Fibroblast of mammary gland (primary cell): ENCODE data around the gene TOX2.

Experiments
- DNase-seq: peaks from one replicate; pipeline ENCODE4 v3.0.0-alpha.2; 2010; ENCODE audit warnings: low read depth
- H3K4me3 ChIP-seq: 2 replicates; pipeline ENCODE4 v1.5.1; 2011; ENCODE audit warnings: low read depth, mild to moderate bottlenecking, low read length, moderate library complexity; ENCODE audit not compliant: control insufficient read depth
- CTCF ChIP-seq: conservative IDR thresholded peaks from 2 replicates; pipeline ENCODE4 v1.5.1; 2011; ENCODE audit warnings: low read depth, low read length, inconsistent platforms; ENCODE audit not compliant: control insufficient read depth, insufficient read depth

The TOX2 gene

DNA sequence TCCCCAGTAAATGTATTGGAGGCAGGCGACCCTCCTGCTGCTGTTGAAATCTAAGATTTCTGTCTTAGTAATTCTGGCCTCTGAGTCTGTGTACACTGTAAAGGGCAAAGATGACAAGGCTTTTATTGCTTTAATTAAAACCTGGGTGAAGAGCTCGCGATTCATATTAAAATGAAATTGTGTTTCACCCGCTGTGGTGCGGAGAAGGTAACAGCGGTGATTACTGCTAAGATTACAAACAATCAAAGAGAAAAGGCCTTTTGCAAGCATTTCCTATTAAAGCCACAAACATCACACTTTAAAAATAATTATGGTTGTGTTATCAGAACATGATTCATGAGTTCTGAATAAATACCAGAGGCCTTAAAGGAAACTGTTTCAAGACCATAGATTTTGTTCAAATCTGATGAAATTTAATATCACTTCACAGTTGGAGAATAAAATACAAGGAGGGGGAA lies 69.3 kb downstream of the TOX2 start:
- no peak for TF ChIP-seq CTCF
- DNase-seq = no peak

GRCh38 chr20:43984587-43984986 lies 69.9 kb downstream of the TOX2 start:
- no peak for DNase-seq
- no peak overlapping the region for H3K4me3 ChIP-seq
- no peak for TF ChIP-seq CTCF

More for the DNA sequence above, 69.3 kb downstream of the TOX2 start:
- no peak overlapping the region for H3K4me3 ChIP-seq

DNA sequence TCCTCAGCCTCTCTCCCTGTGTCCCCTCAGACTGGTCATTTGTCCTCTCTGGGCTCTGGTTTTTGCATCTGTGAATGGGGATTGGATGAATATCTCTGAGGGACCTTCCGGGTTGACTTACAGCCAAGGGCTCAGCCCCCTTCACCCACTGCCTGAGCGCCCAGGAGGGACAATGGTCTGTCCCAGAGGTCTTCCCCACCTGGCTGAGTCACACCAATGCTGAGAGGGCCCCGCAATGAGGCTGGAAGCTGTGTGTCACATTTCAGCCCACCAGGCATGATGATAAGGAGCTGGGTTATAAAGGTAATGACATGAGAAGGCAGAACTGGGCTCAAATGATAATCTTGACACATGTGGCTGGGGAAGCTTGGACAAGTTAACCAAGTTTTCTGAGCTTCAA lies 70.5 kb downstream of the TOX2 start:
- H3K4me3 ChIP-seq = no peak overlapping the region
- no peak for TF ChIP-seq CTCF
- no peak for DNase-seq

DNA sequence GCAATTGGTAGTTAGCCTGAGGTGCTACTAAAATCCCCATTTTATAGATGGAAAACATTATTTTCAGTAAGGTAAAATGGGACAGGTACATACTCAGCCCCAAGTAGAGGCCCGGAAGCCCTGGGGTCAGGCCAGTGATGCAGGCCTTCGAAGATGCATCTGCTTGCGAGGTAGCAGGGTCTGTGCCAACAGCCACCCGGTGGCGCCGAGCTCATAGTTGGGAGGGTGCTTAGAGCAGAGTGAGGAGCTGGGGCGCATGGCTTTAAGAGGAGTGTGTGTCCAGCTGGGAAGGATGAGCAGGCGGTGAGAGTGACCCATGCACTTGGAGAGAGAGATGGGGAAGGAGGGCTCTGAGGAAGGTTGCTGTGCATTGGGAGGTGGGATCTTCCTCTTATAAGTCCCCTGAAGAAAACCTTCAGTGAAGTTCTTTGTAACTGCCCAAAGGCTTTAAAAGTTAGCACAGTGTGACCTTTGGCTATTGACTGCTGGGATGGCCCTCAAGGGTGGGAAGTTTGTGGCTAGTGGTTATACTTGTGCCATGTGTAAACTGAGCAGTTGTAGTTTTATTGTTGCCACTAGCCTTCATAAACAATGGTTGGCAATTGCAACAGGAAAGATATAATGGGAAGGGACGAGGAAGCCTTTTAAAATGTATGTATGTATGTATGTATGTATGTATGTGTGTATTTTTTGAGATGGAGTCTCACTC lies 71.1 kb downstream of the TOX2 start:
- no peak for DNase-seq
- H3K4me3 ChIP-seq = no peak overlapping the region
- no peak for TF ChIP-seq CTCF

- H3K4me3 ChIP-seq = no peak overlapping the region
- TF ChIP-seq CTCF = no peak
- DNase-seq = no peak
Measured at GRCh38 chr20:43987018-43987417, 72.4 kb downstream of the TOX2 start.

DNA sequence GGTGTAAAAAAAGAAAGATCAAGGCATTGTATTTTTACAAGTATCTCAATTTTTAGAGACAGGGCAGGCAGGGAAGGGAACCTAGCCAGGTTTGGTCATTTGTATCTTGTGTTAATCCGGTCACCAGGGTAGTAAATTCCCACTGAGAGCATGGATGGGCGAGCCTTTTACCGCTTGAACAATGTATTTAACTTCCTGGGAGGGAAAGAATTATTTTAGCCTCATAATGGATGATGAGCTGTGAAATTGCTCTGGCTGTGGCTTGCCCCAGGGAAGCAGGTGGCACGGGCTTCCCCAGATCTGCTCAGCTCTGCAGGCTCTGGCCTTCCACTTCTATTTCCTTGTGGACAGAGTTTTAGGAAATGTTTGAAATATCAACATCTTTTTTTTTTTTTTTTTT lies 72.9 kb downstream of the TOX2 start:
- no peak for TF ChIP-seq CTCF
- DNase-seq = no peak
- no peak overlapping the region for H3K4me3 ChIP-seq
